NCI-H510A (cell line): Measurements from ENCODE around the gene ROCK2.
A peak's percentile ranks its signal among the peaks of the same experiment; 100 is the strongest.
"Not testable (repeated sequence)": the region's sequence is repeated elsewhere in the genome, so short reads cannot be mapped to it uniquely, and the experiment has no call there.

Source experiments
- DNase-seq: peaks from one replicate; lab custom pipeline; 2025; lab: John Stamatoyannopoulos, UW

ROCK2 gene

GRCh38 chr2:11179196-11179595 is 165.2 kb downstream of the ROCK2 start:
- no peak for DNase-seq

- DNase-seq, result no peak
These were observed 166.4 kb downstream of the ROCK2 start for GRCh38 chr2:11177871-11178690.

- DNase-seq, result no peak
These were observed 169.1 kb downstream of the ROCK2 start for GRCh38 chr2:11175293-11175795.

GRCh38 chr2:11174222-11174621 is 170.2 kb downstream of the ROCK2 start:
- no peak for DNase-seq

- no peak for DNase-seq
These were observed 175.1 kb downstream of the ROCK2 start for GRCh38 chr2:11169333-11169732.

GRCh38 chr2:11168488-11168887 is 175.9 kb downstream of the ROCK2 start:
- DNase-seq, result no peak

- no peak for DNase-seq
These were observed 178.0 kb downstream of the ROCK2 start for GRCh38 chr2:11166476-11166875.

GRCh38 chr2:11165046-11165445 is 179.4 kb downstream of the ROCK2 start:
- not testable (repeated sequence) for DNase-seq

- no peak for DNase-seq
These were observed 180.8 kb downstream of the ROCK2 start for GRCh38 chr2:11163439-11164317.

- DNase-seq, result no peak
These were observed 182.7 kb downstream of the ROCK2 start for GRCh38 chr2:11161747-11162146.

GRCh38 chr2:11160731-11161455 is 183.5 kb downstream of the ROCK2 start:
- no peak for DNase-seq

GRCh38 chr2:11160256-11160655 is 184.2 kb downstream of the ROCK2 start:
- DNase-seq, result no peak

- DNase-seq, result no peak
These were observed 184.8 kb downstream of the ROCK2 start for GRCh38 chr2:11159574-11160170.

GRCh38 chr2:11158916-11159573 is 185.4 kb downstream of the ROCK2 start:
- no peak for DNase-seq

GRCh38 chr2:11157731-11158130 is 186.7 kb downstream of the ROCK2 start:
- no peak for DNase-seq

GRCh38 chr2:11157296-11157695 is 187.1 kb downstream of the ROCK2 start:
- DNase-seq, result no peak

- DNase-seq, result no peak
These were observed 187.9 kb downstream of the ROCK2 start for GRCh38 chr2:11156396-11157075.

GRCh38 chr2:11155381-11156035 is 188.9 kb downstream of the ROCK2 start, which contains the start of gene SLC66A3:
SLC66A3 (plus strand) TSS chr2:11155467; CDS start chr2:11155547, 80 bp downstream.
- peak; percentile 92 for DNase-seq

GRCh38 chr2:11154923-11155380 is 189.5 kb downstream of the ROCK2 start:
- DNase-seq, result peak; percentile 92
